Esophagus squamous epithelium (tissue), 5 donors: ENCODE results near the gene CLDN7. TPM values are rescaled to one million over a fixed set of nuclear protein-coding genes. Genes with fewer than 3 reads are reported as not detected.
A peak's percentile ranks its signal among the peaks of the same experiment; 100 is the strongest.

Experiments
- DNase-seq: peaks from one replicate; lab custom pipeline; 2025; lab: John Stamatoyannopoulos, UW
- H3K27ac ChIP-seq, 4 donors: fragments of 200-600 bp; sonication (generic); one replicate each; pipeline ENCODE4 v1.5.1; 2016 to 2019; ENCODE audit warnings: mild to moderate bottlenecking in 1 of 4
- H3K27me3 ChIP-seq, 4 donors: fragments of 200-600 bp; sonication (generic); 1 replicate in 3 of 4; 2 replicates in 1 of 4; pipeline versions ENCODE4 v1.5.1 to v1.6.0; 2017 to 2021; ENCODE audit warnings: antibody characterized with exemption in 1 of 4
- H3K36me3 ChIP-seq, 3 donors: fragments of 200-600 bp; sonication (generic); one replicate each; pipeline ENCODE4 v1.5.1; 2016 to 2019
- H3K4me1 ChIP-seq, 3 donors: fragments of 200-600 bp; sonication (generic); one replicate each; pipeline ENCODE4 v1.5.1; 2017 to 2019
- H3K4me3 ChIP-seq, 4 donors: fragments of 200-600 bp; sonication (generic); 1 replicate in 3 of 4; 2 replicates in 1 of 4; pipeline ENCODE4 v1.5.1; 2016 to 2019; ENCODE audit warnings: mild to moderate bottlenecking in 2 of 4, moderate library complexity in 1 of 4
- H3K9me3 ChIP-seq, 3 donors: fragments of 200-600 bp; sonication (generic); one replicate each; pipeline ENCODE4 v1.5.1; 2016 to 2019
- CTCF ChIP-seq, 6 experiments: fragments of 450-650 bp in 4 of 6; fragments of 200-600 bp in 2 of 6; sonication (generic) in 2 of 6; IDR thresholded peaks; one replicate each; pipeline ENCODE4 v1.5.1; 2016 to 2019; ENCODE audit warnings: antibody characterized with exemption in 6 of 6, mild to moderate bottlenecking in 4 of 6, moderate library complexity in 4 of 6
- POLR2A ChIP-seq, 4 donors: fragments of 450-650 bp; IDR thresholded peaks; one replicate each; pipeline ENCODE4 v1.6.1; 2017; ENCODE audit warnings: antibody characterized with exemption in 4 of 4, mild to moderate bottlenecking in 4 of 4, moderate library complexity in 3 of 4
- WGBS, 2 donors: methylation state at CpG; one replicate each; pipeline ENCODE4 v1.1.5; 2018; 5-methylcytosine and 5-hydroxymethylcytosine counted together
- intact Hi-C: fragments of 100-400 bp; cut with DNase I; formaldehyde crosslinking; loops from one replicate; pipeline ENCODE4 v1.15.0; 2022
- total RNA-seq, 4 donors: library from RNA; depleted of rRNA; stranded (reverse); fragments of >200 nt; gene quantifications; one replicate each; pipeline ENCODE4 v1.1.0, GENCODE V29; 2016
- donor health status: DM: yes; HTN: yes; CAD: no.

The CLDN7 gene
- 100 to 1,000 TPM; 172 to 411 (median 208) TPM for total RNA-seq

GRCh38 chr17:7262192-7262934, at the start of gene CLDN7:
Gene CLDN7, minus strand, starts transcription at chr17:7262478. Its CDS starts 435 bp downstream, at chr17:7262043.
- 5 to 14% methylated on average over 13 to 36 of the region's 64 CpGs for WGBS, 2 donors

GRCh38 chr17:7311110-7311705, 48.9 kb upstream of the CLDN7 start:
- no peak for DNase-seq
- Histone ChIP-seq H3K27ac (peak overlapping the region in 3 of 4 donors; percentile 2 to 99 (median 4)), H3K4me3 (no peak overlapping the region), H3K36me3 (peaks cover 33 to 49% (median 42%) of the 10 kb centered on the region in 3 donors), H3K4me1 (peaks cover 36 to 74% (median 51%) of the 10 kb centered on the region in 3 donors), H3K9me3 (no peaks in the 10 kb centered on the region), H3K27me3 (no peaks in the 10 kb centered on the region)
- intact Hi-C loops = no loop called here
- TF ChIP-seq POLR2A (IDR thresholded peaks at IDR 0.05) (no peak), CTCF (IDR thresholded peaks at IDR 0.05) (no peak)
- WGBS, 2 donors = 69 to 76% methylated on average over 6 to 7 of the region's 7 CpGs

More at GRCh38 chr17:7262192-7262934, at the start of gene CLDN7:
- Histone ChIP-seq H3K36me3 (peaks cover 7 to 34% (median 10%) of the 10 kb centered on the region in 3 donors), H3K27me3 (peaks cover 0 to 55% (median 4%) of the 10 kb centered on the region in 4 donors), H3K4me3 (peak within 1 kb of the TSS; percentile 58 to 84 (median 69)), H3K4me1 (peaks cover 20 to 68% (median 23%) of the 10 kb centered on the region in 3 donors), H3K27ac (peak within 1 kb of the TSS; percentile 89 to 99 (median 95)), H3K9me3 (no peaks in the 10 kb centered on the region)
- intact Hi-C loops = no loop called here
- TF ChIP-seq CTCF (IDR thresholded peaks at IDR 0.05) (peak in 2 of 6 experiments; percentile 7 to 9), POLR2A (IDR thresholded peaks at IDR 0.05) (peak in 3 of 4 donors; percentile 20 to 80 (median 69))
- no peak for DNase-seq

GRCh38 chr17:7309628-7310027, 47.4 kb upstream of the CLDN7 start:
- Histone ChIP-seq H3K4me1 (peaks cover 25 to 65% (median 45%) of the 10 kb centered on the region in 3 donors), H3K27me3 (no peaks in the 10 kb centered on the region), H3K9me3 (no peaks in the 10 kb centered on the region), H3K4me3 (peak overlapping the region in 3 of 4 donors; percentile 85 to 99 (median 99)), H3K36me3 (peaks cover 33 to 48% (median 42%) of the 10 kb centered on the region in 3 donors), H3K27ac (peak overlapping the region; percentile 99 to 100 (median 100))
- WGBS, 2 donors = 69 to 71% methylated on average over 12 of the region's 12 CpGs
- DNase-seq = no peak
- intact Hi-C loops = no loop called here
- TF ChIP-seq POLR2A (IDR thresholded peaks at IDR 0.05) = no peak
- TF ChIP-seq CTCF (IDR thresholded peaks at IDR 0.05) = no peak

- no peak for DNase-seq
- WGBS, 2 donors = 0% methylated on average over 7 to 8 of the region's 14 CpGs
- TF ChIP-seq POLR2A (IDR thresholded peaks at IDR 0.05) (peak in 3 of 4 donors; percentile 61 to 74 (median 69)), CTCF (IDR thresholded peaks at IDR 0.05) (no peak)
- H3K4me1 ChIP-seq = peaks cover 17 to 57% (median 37%) of the 10 kb centered on the region in 3 donors
- H3K4me3 ChIP-seq = peak overlapping the region; percentile 85 to 99 (median 99)
- intact Hi-C loops = no loop called here
- no peaks in the 10 kb centered on the region for H3K27me3 ChIP-seq
- H3K36me3 ChIP-seq = peaks cover 33 to 46% (median 41%) of the 10 kb centered on the region in 3 donors
- no peaks in the 10 kb centered on the region for H3K9me3 ChIP-seq
- peak overlapping the region; percentile 99 to 100 (median 100) for H3K27ac ChIP-seq
Observed at GRCh38 chr17:7308625-7309433, 46.6 kb upstream of the CLDN7 start.
